GM12873 (cell line): Measurements from ENCODE around the gene TMEM154.

Experiments
- CTCF ChIP-seq: IDR thresholded peaks from 2 replicates; pipeline ENCODE4 v1.5.1; 2012; ENCODE audit warnings: low read depth, mild to moderate bottlenecking, moderate library complexity, low read length, control low read depth; ENCODE audit not compliant: insufficient read depth; ENCODE audit errors: missing control alignments

TMEM154 gene

GRCh38 chr4:152578670-152579069 is 101.1 kb downstream of the TMEM154 start:
- TF ChIP-seq CTCF: no peak

GRCh38 chr4:152577708-152578396 is 101.9 kb downstream of the TMEM154 start:
- TF ChIP-seq CTCF: peak; percentile 25

DNA sequence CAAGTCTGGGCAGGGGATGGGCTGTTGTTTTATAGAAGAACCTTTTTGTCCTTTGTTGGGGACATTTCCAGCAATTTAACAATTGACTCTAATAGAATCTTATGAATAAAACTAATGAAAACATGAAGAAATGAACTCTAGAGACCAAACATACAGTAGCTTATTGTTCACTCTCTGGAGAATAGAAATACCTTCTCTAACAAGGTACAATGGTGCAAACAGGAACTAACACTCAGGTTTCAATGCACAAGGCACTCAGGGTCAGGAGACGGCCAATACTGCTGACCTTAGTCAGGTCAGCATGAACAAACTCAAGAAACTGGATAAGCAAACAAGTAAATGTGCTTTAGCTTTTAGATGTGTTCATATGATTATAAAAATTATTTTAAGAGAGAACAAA is 104.3 kb downstream of the TMEM154 start:
- no peak for TF ChIP-seq CTCF

DNA sequence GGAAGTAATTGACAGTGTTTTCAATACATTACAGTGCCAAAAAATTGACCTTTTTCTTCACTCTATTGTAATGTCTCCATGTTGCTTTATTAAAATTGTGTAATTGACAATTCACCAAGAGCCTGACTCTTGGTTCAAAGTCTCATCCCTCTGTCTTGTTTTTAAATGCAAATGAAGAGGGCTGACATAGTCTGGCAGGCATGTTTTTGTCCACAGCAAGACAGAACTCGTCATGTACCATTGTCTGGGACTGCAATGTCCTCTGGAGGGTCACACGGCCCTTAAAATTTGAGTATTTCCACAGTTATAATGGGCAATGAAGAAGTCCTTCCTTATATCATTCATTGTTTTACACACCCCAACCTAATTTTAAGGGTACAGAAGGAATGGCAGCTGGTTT is 105.9 kb downstream of the TMEM154 start:
- no peak for TF ChIP-seq CTCF

DNA sequence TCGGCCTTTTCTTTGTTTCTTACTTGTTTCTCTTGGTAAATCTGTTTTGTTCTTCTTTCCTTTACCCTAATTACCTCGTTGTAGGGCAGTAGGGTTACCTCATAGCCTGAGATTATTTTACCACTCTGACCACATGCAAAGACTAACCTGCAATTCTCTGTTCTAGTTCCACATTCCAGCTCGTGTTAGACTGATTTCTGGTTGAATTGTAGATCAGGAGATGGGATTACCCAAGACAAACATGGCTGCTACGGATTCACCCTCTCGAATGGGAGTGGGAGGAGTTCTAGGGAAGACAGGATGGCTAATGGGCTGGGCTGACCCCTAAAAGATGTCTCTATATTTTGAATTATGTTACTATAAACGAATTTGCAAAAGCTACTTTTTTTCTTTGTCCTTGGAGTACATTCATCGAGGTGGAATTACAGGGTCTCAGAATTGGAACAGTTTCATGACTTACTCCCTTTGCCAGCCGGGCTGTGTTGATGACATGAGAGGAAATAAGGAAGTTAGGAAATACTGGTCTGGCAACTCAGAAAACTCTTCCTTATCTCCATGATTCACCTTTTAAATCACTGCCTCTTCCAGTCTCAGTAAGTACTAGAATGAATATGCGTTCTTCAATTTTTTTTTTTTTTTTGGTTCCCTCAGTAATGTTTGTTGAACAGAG is 107.2 kb downstream of the TMEM154 start:
- TF ChIP-seq CTCF: no peak

DNA sequence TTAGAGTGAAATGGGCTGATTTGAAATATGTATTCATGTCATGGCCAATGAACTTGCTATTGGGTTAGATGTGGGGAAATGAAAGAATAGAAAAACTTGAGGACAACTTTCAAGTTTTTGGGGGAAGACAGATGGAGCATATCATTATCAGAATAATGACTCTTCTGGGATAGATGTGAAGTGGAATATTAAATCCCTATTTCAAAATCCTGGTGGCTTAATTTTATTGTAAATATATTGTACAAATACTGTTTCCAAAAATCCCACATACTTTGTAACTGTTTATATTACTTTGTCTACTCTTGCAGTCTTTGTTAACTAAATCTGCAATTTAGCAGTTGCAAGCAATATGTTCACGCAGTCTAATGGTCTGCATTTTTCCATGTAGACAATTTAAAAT is 108.0 kb downstream of the TMEM154 start:
- TF ChIP-seq CTCF: no peak

GRCh38 chr4:152571296-152571695 is 108.5 kb downstream of the TMEM154 start:
- TF ChIP-seq CTCF: no peak
